HG03575 (cell line): ENCODE data around the gene DAB2IP.

Source experiments
- ATAC-seq: cut with Tn5 transposase; IDR thresholded peaks from one replicate; pipeline ENCODE4 v1.9.1; 2021; ENCODE audit not compliant: unreplicated experiment, insufficient number of reproducible peaks, low FRiP score; ENCODE audit errors: extremely low read depth

The DAB2IP gene

GRCh38 chr9:121709798-121710197, 58.4 kb downstream of the DAB2IP start:
- no peak for ATAC-seq

DNA sequence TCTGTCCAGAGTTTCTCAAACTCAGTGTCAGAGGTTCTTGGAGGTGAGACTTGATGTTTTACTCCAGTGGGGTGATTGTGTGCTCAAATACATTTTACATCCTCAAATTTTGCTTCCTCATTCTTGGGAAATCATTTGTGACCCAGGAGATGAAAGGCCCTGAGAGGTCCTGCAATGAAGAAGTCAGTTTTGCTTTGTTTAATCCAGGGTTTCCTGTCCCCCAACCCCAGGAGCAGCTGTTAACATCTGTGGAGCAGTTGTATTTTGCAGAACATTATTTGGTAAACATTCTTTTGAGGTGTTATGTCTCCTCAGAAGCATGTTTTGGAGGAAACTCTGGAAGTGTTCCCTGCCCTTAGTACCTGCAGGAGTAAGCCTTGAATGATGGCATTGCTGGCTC, 59.8 kb downstream of the DAB2IP start:
- ATAC-seq: no peak

DNA sequence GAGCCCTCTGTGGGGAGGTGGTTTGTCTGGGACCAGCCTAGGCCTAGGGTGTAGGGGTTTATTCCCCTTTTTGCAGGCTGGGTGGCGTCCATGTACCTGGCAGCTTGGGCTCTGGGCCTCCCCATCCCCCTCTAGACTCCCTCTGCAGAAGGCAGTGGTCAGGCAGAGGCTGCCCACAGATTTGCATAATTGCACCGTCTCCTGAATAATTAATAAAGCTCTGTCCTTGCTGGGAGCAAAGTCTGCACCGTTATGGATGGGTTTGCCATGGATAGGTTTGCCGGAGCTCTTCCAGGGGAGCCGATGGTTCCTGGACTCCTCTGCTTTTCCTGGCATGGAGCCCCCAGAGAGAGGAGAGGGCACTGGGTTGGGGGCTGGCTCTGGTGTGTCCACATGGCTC, 60.4 kb downstream of the DAB2IP start:
- no peak for ATAC-seq

DNA sequence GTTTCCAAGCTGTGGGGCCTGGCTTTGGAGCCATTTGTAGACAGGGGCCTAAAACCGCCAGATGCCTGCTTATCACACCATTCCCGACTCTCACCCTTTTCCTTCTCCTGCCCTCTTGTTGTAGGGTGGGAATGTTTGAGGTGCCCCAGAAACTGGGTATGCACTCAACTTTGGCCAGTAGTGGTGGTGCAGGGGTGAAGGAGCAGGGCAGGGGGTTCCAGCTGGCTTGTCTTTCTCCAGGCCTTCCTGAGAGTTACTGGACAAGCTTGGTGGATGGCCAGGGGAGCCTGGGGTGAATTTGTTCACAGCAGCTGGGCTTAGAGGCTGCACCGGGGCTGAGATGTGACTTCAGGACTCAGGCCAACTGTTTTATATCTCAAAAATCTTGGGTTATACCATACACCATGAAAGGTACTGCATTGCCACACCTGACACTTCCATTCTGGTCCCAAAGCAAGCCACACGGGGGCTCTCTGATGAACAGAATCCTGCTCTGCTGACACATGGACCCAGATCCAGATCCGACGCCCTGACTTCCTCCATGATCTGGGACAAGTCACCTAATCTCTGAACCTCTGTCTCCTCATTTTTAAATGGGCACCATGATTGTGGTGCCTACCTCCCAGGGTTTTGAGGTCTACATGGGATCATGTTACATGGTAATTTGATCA, 62.1 kb downstream of the DAB2IP start:
- no peak for ATAC-seq

DNA sequence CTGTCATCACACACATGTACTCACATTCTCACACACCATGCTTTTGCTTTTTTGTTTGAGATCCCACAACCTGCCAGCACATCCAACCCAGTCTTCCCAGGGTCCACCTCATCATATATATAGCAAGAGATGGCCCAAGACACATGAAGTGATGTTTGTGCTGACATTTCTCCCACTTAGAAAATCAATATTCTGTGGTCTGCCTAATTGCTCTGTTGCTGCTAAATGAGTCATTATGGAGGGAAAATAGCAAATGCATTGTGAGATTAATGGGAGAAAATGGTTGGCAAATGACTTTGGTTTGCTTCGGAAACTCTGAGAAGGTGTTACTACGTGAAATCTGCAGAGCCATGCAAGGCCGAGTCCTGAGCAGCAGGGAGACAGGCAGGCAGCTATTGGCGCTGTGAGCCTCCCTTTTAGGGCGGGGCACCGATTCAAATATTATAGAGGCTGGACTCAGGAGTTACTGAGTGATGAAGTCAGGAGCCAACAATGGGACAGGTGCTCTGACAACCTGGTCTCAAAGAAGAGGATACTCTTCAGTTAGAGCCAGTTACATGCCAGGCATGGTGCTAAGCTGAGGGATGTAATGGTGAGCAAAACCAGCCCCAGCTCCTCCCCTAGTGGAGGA, 62.8 kb downstream of the DAB2IP start:
- no peak for ATAC-seq

GRCh38 chr9:121714873-121715272, 63.4 kb downstream of the DAB2IP start:
- no peak for ATAC-seq

DNA sequence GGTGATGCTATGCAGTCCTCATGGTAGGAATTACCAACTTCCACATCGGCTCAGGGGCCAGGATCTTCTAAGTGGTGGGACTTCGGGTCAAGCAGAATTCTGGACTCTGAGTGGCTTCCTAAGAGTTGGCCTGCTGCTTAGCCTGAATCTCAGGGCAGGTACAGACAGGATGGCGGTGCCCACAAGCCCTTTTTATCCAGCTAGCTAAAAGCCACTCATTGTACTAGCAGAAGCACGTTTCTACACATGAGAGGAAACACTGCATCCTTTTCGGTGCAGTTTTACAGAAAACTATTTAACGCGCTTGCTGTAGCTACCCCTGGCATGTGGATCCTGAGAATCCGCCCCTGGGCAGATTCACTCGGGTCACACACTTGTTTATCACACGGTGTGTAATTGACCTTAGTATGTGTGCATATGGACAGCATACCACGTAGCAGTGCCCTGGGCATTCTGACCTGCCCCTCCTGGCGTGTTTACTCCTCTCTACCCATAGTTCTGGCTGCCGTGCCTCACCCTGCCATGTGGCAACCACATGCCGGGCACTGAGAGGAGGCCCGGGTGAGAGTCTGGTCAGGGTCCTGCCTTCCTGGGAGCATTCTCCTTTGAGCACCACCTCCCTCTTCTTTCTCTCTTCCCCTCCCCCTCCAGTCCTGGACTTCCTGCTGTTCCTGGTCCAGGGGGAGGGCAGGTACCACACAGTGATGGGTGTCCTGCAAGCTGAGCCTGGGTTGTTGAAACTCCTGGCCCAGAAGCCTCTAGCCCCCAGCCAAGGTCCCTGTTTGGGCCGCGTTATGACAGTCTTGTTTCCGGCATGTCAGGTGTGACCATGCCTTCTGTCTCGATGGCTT, 65.9 kb downstream of the DAB2IP start:
- no peak for ATAC-seq

- ATAC-seq: no peak
Measured at GRCh38 chr9:121718084-121718483, 66.7 kb downstream of the DAB2IP start.

GRCh38 chr9:121718501-121718900, 67.1 kb downstream of the DAB2IP start:
- no peak for ATAC-seq

- ATAC-seq: no peak
Measured at GRCh38 chr9:121720311-121721057, 69.0 kb downstream of the DAB2IP start.

- no peak for ATAC-seq
Measured at GRCh38 chr9:121721058-121721350, 69.6 kb downstream of the DAB2IP start.

DNA sequence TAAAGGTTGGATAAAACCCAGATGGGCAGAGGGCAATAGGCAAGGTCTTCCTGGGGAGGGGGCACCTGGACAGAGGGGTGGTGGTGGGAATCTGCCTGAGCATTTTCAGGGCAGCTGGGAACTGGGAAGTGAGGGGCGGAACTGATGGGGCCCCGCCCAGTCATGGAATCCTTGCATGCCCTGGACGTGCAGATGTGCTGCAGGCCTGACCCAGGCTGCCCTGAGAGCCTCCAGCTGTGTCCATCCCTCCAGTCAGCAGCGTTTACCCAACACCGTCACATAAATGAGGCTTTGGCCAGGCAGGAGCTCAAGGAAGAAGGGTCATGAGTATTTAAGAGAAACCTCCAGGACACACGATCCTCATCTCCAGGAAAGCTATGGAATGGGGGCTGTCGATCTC, 70.3 kb downstream of the DAB2IP start:
- no peak for ATAC-seq

- no peak for ATAC-seq
Measured at GRCh38 chr9:121725008-121725775, 73.8 kb downstream of the DAB2IP start.

- ATAC-seq: no peak
Measured at GRCh38 chr9:121727295-121728020, 76.0 kb downstream of the DAB2IP start.

GRCh38 chr9:121728916-121729315, 77.5 kb downstream of the DAB2IP start:
- ATAC-seq: no peak

GRCh38 chr9:121729769-121730562, 78.5 kb downstream of the DAB2IP start:
- ATAC-seq: no peak

DNA sequence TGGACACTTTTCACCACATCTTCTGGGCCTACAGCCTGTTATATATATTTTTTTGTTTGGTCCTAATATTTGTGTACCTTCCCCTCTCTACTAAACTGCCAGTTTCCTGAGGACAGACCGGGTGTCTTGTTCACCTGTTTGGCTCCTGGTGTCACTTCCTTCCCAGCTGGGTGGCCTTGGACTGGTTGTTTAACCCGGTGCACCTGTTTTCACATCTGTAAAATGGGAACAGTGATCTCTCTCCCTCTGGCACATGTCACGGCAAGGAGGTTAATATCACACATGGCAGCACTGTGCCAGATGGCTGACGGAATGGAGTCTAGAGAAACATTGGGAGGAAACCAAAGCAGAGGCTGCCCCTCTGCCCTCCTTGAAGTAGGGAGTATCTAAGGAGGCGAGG, 79.7 kb downstream of the DAB2IP start:
- no peak for ATAC-seq

DNA sequence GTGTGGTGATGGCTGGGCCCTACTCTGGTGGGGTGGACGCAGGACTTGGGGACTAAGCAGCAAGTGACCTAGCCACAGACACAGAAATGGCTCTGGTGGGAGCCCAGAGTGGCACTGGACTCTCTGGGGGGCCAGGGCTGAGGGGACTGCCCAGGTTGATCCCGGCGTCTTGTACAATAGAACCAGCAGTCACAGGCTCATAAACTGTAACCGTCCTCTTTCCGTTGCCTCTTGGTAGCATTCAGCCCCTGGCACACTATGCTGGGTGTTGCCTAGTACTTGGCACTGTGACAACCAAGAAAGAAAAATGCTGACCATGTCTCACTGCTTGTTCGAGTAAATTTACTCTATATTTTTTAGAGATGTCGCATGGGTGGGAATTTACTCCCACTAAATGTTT, 80.5 kb downstream of the DAB2IP start:
- ATAC-seq: no peak
